GM19397 (cell line): ENCODE measurements around the gene HS2ST1.
"Not testable (repeated sequence)": the region's sequence is repeated elsewhere in the genome, so short reads cannot be mapped to it uniquely, and the experiment has no call there.

Experiments used
- ATAC-seq: cut with Tn5 transposase; IDR thresholded peaks from one replicate; pipeline ENCODE4 v1.9.1; 2021; ENCODE audit warnings: mild to moderate bottlenecking, moderate library complexity; ENCODE audit not compliant: unreplicated experiment

Gene HS2ST1

DNA sequence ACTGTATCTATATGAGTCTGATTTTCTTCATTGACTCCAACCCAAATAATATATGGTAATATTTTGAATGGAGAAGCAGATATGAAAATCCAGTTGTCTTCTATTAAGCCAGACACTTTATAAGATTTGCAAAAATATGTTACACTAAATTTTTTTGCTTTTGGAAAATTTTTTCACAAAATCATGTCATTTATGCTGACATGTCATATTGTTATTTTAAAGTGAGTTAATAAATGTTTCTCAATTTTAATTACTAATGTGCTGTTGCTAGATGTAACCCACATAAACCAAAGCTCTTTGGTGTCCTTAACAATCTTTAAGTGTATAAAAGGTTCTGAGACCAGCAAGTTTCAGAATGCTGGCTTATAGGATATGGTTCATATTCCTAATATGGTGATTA is 142.5 kb downstream of the HS2ST1 start:
- no peak for ATAC-seq

DNA sequence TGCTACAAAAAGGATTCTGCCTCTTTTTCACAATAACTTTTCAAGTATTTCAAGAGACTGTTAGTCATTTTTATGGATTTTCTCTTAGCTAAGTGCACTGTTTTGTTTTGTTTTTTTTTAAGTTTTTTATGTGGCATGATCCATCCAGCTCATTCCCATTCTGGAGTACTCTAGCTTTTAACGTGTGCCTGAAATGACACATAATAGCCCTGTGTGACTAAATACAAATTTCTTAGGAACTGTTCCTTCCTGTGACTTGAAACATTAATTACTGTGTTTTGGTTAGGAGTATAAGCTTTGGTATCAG is 143.9 kb downstream of the HS2ST1 start:
- no peak for ATAC-seq

DNA sequence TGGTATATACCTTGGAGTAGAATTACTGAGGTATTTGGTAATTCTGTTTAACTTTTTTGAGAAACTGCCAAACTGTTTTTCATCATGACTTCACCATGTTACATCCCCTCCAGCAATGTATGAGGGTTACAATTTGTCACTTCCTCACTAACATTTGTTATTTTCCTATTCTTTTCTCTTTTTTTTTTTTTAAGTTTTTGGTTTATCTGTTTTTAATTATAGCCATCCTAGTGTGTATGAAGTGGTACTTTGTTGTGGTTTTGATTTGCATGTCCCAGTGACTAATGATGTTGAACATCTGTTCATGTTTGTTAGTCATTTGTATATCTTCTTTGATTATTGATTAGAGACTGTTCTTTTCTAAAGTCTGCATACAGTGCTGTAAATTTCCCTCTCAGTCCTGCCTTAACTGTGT is 147.3 kb downstream of the HS2ST1 start:
- peak; percentile 54 for ATAC-seq

DNA sequence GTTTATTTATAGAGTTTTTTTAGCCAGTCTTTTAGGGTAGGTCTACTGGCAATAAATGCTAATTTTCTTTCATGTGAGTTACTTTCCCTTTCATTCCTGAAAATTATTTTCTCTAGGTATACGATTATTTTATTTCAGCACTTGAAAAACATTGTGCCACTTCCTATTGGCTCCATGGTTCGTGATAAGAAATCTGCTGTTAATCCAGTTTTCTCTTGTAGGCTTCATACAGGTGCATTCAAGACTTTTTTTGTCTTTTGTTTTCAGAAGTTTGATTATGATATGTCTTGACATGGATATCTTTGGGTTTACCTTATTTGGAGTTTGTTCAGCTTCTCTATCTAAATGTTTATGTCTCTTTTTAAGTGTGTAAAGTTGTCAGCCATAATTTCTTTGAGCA is 148.3 kb downstream of the HS2ST1 start:
- no peak for ATAC-seq

DNA sequence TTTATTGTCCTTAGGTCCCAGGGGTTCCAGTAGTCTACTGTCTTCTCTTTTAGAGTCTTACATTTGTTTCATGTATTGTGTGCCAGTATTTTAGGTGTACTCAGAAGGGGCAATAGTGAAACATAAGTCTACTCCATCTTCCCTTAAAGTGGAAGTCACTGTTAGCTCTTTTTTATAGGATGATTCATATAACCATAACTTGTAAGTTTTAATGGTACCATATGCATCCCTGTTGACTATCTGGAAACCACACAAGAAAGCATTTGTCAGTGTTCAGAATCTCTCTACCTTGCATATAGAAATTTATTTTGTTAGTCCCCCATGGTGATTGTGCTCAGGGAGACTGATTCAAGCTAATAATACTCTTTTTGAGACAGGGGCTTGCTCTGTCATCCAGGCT is 149.9 kb downstream of the HS2ST1 start:
- no peak for ATAC-seq

DNA sequence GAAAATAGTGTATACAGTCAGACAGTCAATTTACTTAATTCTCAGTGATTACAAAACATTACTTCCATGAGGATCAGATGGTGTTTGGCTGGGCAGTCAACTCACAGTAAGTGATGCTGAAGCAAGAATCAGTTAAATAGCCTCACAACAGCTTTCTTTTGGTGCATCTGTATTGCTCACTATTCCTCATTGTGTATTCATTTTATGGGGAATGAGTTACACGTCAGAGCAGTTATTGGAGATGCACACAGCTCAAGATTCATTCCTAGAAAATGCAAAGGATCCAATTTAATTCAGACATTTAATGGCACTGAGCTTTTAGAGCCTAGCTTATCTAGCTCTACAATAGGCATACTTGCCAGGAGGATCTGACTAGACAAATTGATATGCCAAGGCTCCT is 150.6 kb downstream of the HS2ST1 start:
- no peak for ATAC-seq

DNA sequence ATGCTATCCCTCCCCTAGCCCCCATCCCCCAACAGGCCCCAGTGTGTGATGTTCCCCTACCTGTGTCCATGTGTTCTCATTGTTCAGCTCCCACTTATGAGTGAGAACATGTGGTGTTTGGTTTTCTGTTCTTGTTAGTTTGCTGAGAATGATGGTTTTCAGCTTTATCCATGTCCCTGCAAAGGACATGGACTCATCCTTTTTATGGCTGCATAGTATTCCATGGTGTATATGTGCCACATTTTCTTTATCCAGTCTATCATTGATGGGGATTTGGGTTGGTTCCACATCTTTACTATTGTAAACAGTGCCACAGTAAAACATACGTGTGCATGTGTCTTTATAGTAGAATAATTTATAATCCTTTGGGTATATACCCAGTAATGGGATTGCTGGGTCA is 152.3 kb downstream of the HS2ST1 start:
- ATAC-seq, result not testable (repeated sequence)

DNA sequence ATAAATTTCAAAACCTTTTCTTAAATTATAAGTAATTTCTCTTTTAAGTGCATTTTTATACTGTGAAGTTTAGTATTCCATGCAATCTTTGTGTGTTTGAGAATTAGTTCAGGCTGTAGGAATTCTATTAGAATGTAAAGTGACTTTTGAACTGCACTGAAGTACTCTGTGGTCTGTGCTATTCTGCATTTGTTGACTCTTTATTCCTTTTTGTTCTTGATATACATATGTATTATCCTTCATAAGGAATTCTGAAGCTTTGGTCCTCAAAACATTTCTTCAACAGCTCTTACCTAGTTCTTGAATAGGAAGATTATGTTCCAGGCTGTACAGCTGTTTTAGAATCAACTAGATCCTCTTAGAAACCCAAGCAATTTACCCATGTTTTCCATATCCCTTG is 158.0 kb downstream of the HS2ST1 start:
- ATAC-seq, result no peak

DNA sequence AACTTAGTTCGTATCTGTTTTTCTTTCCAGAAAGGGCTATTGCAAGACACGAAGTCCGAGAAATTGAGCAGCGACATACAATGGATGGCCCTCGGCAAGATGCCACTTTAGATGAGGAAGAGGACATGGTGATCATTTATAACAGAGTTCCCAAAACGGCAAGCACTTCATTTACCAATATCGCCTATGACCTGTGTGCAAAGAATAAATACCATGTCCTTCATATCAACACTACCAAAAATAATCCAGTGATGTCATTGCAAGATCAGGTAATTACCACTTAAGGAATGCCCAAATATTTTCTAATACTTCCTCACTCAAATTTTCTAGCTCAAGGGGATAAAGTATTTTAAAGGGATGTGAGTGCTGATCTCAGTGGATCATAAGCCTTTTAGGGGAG is 158.5 kb downstream of the HS2ST1 start:
- no peak for ATAC-seq

DNA sequence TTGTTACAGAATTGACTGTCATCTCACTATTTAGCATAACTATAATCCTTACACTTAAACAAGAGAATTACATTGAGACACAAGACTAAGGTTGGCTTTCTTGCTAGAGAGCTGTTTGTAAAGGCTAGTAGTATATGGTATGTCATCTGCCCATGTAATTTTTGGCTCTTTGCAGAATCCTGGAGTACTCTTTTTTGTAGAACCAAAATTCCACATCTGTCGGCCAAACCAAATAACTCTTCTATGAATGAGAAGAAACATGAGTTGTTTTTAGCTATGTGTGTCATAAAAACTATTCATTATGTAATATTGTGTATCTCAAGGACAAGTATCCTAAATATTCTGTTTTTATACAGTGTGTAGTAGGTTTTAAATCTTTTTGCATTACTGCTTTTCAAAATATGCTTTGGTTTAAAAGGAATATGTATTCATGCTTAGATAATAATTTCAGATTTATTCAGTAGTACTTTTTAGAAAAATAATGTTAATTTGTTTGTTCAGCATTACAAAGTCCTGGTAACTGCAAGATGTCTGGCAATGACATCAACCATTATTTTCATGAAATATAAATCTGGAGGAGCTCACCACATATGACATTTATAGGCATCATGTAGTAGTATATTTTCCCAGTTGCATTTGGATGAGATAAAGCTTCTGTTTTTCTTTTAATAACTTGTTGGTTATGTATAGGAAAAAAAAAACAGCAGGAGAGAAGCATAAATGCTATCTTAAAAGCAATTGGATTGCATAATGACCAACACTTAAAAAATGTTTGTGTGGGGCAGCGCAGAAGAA is 159.8 kb downstream of the HS2ST1 start:
- no peak for ATAC-seq

DNA sequence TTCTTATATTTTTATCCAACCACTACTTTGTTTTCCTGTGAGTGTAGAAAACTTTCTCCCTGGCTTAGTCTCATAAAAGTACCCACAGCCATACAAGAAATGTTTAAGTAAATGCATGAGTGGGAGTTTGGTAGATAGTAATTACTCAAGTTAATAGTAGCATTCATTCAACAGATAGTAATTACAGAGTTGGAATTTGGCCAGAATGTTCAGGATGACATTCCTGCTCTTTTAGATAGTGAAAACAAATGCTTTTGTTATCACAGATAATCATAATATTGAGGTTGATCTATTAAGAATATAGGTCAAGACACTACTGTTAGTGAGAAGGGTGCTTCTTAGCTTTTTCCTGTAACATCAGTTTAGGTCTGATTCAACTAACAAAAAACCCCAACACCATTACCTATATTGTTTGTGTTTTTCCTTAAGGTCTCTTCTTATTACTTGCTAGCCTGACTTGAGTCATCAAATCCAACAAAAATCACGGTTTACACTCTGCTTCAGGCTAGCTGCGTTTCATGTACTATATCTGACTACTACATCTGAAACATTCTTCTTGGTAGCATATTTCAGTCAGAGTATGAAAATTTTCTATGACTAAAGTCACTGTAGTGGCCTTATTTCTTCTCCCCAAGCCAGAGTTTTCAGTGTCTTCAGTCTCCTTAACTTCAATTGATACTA is 163.7 kb downstream of the HS2ST1 start:
- no peak for ATAC-seq

DNA sequence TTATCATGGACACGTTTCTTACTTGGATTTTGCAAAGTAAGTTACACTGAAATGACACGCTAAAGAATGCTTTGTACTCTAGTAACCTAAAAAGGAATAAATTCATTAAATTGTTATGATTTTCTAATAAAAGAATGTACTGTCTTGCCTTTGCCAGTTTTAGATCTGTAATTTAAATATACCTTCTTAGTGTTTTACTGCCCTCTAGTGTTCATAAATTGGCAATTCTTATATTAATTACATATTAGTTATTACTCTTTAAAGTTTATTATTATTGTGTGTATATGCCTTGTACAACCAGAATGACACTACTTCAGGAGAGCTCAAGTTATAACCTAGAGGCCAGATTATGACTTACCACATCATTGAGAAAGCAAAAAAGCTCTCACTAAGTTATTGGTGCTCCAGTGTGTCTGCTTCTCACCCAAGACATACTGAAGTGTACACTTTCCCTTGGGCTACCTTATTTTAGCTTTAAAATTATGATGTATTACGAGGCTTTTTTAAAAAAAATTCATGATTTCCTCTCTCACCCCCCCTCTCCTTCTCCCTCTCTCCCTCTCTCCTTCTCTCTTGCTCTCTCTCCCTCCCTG is 169.9 kb downstream of the HS2ST1 start:
- ATAC-seq, result no peak

DNA sequence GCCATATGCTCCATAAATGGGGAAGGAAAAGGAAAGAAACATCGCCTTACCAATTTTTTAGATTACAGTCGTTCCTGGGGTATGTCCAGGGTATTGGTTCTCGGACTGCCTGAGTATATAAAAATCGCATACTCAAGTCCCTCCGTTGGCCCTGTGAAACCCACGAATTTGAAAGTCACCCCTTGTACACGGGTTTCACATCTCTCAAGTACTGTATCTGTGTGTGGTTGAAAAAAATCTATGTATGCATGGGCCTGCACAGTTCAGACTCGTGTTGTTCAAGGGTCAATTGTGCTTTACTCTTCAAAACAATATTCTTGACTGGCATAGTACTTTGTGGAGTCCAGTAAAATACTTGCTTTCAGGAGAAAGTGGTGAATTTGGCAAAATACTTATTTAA is 171.7 kb downstream of the HS2ST1 start:
- no peak for ATAC-seq

DNA sequence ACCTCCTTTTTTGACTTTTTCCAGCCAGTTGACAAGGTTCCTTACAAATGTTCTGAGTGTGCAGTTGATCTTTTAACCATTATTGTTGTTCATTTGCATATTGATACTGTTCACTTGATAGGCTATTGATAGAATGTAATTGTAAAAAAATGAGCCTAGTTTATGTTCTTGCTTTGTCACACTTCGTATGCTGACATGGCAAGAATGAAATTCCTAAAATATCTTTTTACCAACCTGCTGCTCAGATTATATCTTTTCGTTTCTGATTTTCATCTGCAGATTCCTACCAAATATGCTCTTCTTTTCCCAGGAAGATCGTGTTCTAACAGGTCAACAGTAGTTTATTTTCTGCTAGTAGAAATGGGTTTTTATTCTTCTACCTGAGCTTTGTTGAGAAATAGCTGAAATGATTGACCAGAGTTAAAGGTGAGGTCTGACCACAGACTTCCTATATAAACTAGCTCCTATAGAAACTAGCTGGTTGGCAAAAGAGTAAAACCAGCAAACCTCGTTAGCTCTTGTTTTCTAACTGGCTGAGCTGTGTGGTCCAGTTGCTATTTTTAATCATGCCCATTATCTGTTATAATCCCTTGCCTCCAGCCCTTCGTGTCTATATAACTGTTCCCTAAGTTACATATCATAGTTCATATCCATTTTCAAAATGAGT is 174.8 kb downstream of the HS2ST1 start:
- ATAC-seq, result no peak

DNA sequence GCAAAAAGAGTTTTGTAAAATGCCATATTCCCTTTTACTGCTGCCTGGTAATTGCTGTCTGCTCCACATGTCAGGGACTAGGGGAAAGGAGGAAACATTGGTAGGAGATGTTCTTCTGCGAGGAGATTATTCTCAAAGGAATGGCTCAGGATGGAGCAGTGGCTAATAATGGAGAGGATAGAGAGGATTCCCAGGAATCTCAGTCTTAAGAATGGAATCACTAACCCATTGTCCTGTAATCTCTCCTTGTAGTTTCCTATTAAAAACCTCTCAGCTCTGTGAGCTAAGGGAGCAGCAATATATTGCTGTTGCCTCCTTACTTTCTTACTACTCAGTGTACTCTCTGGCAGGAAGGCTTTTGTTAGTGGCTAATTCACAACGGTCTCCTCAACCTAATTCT is 175.4 kb downstream of the HS2ST1 start:
- ATAC-seq, result no peak

DNA sequence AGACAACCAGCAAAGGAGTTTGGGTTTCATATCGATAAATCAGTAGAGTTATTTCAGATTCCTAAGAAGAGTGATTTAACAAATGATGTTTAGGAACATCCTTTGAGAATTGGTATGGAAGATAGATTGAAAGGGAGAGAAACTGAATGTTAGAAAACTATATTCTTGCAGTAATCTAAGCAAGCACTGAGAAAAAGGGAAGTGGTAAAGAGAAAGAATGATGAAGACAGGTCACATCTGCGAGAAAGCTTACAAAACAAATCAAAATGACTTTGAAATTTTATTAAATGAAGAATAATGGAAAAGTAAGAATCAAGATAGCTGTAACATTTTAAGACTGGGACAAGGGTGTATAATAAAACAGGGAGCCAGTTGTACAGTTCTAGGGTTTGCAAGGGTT is 177.0 kb downstream of the HS2ST1 start:
- no peak for ATAC-seq

DNA sequence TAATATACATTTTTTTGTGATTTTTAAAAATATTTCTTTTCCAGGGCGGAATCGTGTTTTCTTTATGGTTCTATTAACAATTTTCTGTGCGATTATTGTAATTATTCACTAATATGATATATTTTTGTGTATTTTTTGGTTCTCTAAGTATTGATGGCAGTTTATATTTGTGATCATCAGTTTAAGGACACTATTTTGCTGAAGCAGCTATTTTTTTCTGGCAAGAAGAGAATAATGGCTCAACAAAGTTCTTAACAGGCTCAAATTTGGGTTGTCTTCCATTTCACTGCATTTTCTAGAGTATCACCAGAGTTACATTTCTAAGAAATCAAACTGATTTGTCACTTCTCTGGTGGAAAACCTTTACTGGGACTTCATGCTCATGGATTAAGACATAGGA is 178.4 kb downstream of the HS2ST1 start:
- ATAC-seq, result no peak

DNA sequence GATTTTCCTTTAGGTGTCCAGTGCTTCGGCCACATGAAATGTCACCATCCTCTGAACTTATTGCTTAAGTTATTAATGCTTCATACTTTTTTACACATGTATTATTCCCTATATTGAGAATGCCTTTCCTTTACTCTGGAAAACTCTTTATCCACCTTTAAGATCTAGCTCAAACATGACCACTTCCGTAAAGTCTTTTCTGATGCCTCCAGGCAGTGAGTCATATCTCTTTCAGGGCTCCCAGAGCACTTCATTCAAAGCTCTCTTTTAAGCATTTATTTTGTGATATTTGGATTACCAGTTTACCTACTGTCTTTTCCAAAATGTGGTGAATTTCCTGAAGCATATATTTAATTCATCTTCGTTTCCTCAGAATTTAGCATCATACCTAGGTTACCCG is 178.9 kb downstream of the HS2ST1 start:
- ATAC-seq, result no peak

DNA sequence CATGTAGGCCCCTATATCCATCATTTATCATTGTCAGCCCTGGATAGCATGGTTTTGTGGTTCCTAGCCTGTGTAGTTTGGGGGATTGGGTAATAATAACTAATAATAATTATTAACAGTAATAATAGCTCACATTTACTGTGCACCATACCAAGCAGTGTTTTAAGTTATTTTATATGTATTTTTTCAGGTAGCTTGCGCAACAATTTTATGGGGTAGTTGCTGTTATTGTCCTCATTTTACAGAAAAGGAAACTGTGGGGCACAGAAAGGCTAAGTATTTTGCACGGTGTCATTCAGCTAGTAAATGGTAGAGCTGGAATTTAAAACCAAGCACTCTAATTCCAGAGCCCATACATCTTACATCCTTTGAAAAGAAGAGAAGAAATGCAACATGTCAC is 179.8 kb downstream of the HS2ST1 start:
- ATAC-seq, result no peak

DNA sequence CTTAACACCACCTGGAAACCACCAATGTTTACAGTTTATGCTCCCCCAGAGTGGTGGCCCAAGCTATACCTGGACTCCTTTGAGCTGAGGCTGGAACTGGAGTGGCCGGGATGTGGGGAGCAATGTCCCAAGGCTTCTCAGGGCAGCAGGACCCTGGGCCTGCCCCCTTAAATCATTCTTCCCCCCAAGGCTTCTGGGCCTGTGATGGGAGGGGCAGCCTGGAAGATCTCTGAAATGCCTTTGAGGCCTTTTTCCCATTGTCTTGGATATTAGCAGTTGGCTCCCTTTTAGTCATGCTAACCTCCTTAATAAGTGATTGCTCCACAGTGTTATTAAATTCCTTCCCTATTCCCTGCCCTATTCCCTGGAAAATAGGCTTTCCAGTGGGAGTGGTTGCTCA is 185.8 kb downstream of the HS2ST1 start:
- ATAC-seq, result no peak

DNA sequence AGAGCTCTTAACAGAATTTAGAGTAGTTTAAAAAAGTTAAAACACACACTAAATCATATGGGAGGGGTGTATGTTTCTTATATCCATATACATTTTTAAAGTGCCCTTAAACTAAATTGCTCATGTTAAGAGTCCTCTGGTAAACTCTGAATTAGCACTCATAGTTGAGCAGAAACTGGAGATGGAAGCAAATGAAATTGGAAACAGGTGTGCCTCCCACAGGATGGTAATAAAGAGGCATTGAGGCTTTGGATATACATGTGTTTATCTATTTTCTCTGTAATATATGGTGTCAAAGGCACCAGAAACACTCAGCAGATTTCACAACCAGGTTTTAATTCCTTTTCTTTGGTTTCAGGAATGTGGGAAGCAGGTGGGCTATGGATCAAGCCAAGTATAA is 188.6 kb downstream of the HS2ST1 start:
- no peak for ATAC-seq

DNA sequence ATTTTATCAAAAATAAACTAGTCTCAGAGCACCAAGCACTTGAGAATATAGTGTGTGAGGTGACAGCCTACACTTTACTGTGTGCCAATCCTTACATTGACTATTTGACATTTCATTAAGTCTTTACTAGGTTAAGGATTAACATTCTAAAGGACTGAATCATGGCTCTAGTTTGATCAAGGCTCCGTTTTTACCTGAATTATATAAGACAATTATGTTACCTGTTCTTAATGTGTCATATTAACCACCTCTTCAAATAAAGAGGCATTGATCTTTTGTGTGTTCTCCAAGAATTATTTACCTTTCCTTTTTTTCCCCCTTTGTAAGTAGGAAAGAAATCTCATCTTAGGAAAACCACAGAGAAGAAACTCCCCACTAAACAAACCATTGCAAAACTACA is 189.7 kb downstream of the HS2ST1 start:
- ATAC-seq, result no peak
